Ishikawa (cell line): ENCODE results near the gene LYRM4.

ENCODE experiments used
- CEBPB ChIP-seq: IDR thresholded peaks from 2 replicates; pipeline ENCODE4 v1.6.1; 2012
- EP300 ChIP-seq: IDR thresholded peaks from 2 replicates; pipeline ENCODE4 v1.6.1; 2012; ENCODE audit warnings: borderline replicate concordance
- RAD21 ChIP-seq: IDR thresholded peaks from 2 replicates; pipeline ENCODE4 v1.6.1; 2012; ENCODE audit warnings: low read depth
- TEAD4 ChIP-seq: IDR thresholded peaks from 2 replicates; pipeline ENCODE4 v1.6.1; 2012
- ZBTB7A ChIP-seq: IDR thresholded peaks from 2 replicates; pipeline ENCODE4 v1.6.1; 2012; ENCODE audit warnings: low read depth

- TF ChIP-seq TEAD4 (no peak), CEBPB (no peak), ZBTB7A (no peak), EP300 (no peak), RAD21 (no peak)
These were observed 98.4 kb downstream of the LYRM4 start for GRCh38 chr6:5162355-5162754.
